Stomach (tissue), 9 donors: ENCODE measurements around the gene CACTIN. TPM values are rescaled to one million over a fixed set of nuclear protein-coding genes. Genes with fewer than 3 reads are reported as not detected.

Experiments used
- DNase-seq, 2 donors: peaks; one replicate each; pipeline versions ENCODE4 v3.0.0 to v3.0.0-alpha.2; 2013 to 2019
- H3K27ac ChIP-seq, 5 donors: fragments of 200-600 bp in 4 of 5; sonication (generic) in 4 of 5; one replicate each; pipeline ENCODE4 v1.5.1; 2013 to 2019; ENCODE audit warnings: mild to moderate bottlenecking in 1 of 5, moderate library complexity in 1 of 5
- H3K27me3 ChIP-seq, 3 donors: fragments of 200-600 bp; sonication (generic); one replicate each; pipeline ENCODE4 v1.5.1; 2017 to 2019; ENCODE audit warnings: mixed run types in 1 of 3
- H3K36me3 ChIP-seq, 4 donors: fragments of 200-600 bp; sonication (generic); 1 replicate in 3 of 4; 2 replicates in 1 of 4; pipeline ENCODE4 v1.5.1; 2016 to 2019
- H3K4me1 ChIP-seq, 4 donors: fragments of 200-600 bp; sonication (generic); one replicate each; pipeline ENCODE4 v1.5.1; 2016 to 2019
- H3K4me3 ChIP-seq, 4 donors: fragments of 200-600 bp; sonication (generic) in 3 of 4; one replicate each; pipeline ENCODE4 v1.5.1; 2016 to 2019; ENCODE audit warnings: mild to moderate bottlenecking in 1 of 4
- H3K9me3 ChIP-seq, 4 donors: fragments of 200-600 bp; sonication (generic); one replicate each; pipeline ENCODE4 v1.5.1; 2016 to 2019
- EP300 ChIP-seq: sonication (generic); formaldehyde crosslinking; IDR thresholded peaks from one replicate; pipeline ENCODE4 v1.6.1; 2017; ENCODE audit warnings: antibody characterized with exemption
- POLR2A ChIP-seq, 4 donors: fragments of 450-650 bp; IDR thresholded peaks; one replicate each; pipeline ENCODE4 v1.6.1; 2016; ENCODE audit warnings: antibody characterized with exemption in 4 of 4, control low read depth in 2 of 4, mild to moderate bottlenecking in 1 of 4, moderate library complexity in 1 of 4
- POLR2AphosphoS5 ChIP-seq, 3 donors: sonication (generic); formaldehyde crosslinking; IDR thresholded peaks; one replicate each; pipeline ENCODE4 v1.6.1; 2016; ENCODE audit warnings: antibody characterized with exemption in 3 of 3
- WGBS, 5 donors: extraction: QIAGEN DNeasy Blood & Tissue Kit in 3 of 5; methylation state at CpG; one replicate each; pipeline versions ENCODE4 v1.1.5 to v1.1.7; 2013 to 2018; 5-methylcytosine and 5-hydroxymethylcytosine counted together
- intact Hi-C: fragments of 100-400 bp; cut with DNase I; formaldehyde crosslinking; loops from one replicate; pipeline ENCODE4 v1.15.1; 2023; ENCODE audit warnings: low total_unique reads
- polyA plus RNA-seq, 3 donors: library from polyadenylated mRNA; stranded (reverse); fragments of 200-250 nt; gene quantifications; one replicate each; pipeline ENCODE4 v1.2.3, GENCODE V29; 2013
- total RNA-seq, 5 donors: library from RNA; depleted of rRNA; stranded (reverse); fragments of >200 nt; gene quantifications; one replicate each; pipeline versions ENCODE4 v1.1.0 to v1.2.3, GENCODE V29; 2014 to 2016
- TF ChIP-seq, protein P1 (sequence below), 7 experiments: fragments of 450-650 bp in 4 of 7; fragments of 200-600 bp in 3 of 7; sonication (generic) in 3 of 7; IDR thresholded peaks; one replicate each; pipeline ENCODE4 v1.5.1; 2016 to 2019; ENCODE audit warnings: antibody characterized with exemption in 7 of 7, control low read depth in 2 of 7, mild to moderate bottlenecking in 1 of 7
- donor health status: healthy with polysubstance abuse.
- donor health status: Bipolar disorder and iron deficiency.
- donor health status: healthy.

Gene CACTIN
- total and polyA plus RNA-seq, 8 donors = 9.8 to 180 (median 14.7) TPM

DNA sequence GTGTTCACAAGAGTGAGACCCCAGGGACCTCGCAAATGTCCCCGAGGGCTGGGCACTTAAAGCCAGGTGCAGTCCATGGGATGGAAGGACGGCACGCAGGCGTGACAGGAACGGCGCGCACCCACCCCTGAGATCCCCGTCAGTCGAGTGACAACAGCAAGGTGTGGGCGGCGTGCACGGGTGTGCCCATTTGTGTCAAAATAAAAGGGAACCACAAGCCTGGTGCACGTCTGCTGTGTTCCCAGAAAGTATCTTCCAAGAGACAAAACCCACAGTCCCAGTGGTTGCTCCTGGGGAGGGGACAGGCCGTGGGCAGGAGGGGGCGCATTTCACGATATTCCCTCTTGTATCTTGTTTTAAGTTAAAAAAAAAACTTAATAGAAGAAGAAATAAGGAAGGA is 15.7 kb upstream of the CACTIN start:
- Histone ChIP-seq H3K36me3 (peaks cover 46 to 100% (median 99%) of the 10 kb centered on the region in 4 donors), H3K4me3 (no peak overlapping the region), H3K27me3 (no peaks in the 10 kb centered on the region), H3K4me1 (peaks cover 0 to 18% (median 7%) of the 10 kb centered on the region in 4 donors), H3K9me3 (no peaks in the 10 kb centered on the region), H3K27ac (no peak overlapping the region)
- DNase-seq = no peak
- 90 to 94% (median 94%) methylated on average over 17 of the region's 17 CpGs for WGBS, 5 donors
- TF ChIP-seq, protein P1, sequence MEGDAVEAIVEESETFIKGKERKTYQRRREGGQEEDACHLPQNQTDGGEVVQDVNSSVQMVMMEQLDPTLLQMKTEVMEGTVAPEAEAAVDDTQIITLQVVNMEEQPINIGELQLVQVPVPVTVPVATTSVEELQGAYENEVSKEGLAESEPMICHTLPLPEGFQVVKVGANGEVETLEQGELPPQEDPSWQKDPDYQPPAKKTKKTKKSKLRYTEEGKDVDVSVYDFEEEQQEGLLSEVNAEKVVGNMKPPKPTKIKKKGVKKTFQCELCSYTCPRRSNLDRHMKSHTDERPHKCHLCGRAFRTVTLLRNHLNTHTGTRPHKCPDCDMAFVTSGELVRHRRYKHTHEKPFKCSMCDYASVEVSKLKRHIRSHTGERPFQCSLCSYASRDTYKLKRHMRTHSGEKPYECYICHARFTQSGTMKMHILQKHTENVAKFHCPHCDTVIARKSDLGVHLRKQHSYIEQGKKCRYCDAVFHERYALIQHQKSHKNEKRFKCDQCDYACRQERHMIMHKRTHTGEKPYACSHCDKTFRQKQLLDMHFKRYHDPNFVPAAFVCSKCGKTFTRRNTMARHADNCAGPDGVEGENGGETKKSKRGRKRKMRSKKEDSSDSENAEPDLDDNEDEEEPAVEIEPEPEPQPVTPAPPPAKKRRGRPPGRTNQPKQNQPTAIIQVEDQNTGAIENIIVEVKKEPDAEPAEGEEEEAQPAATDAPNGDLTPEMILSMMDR (IDR thresholded peaks at IDR 0.05) = no peak
- no peak for TF ChIP-seq POLR2A (IDR thresholded peaks at IDR 0.05)
- no peak for TF ChIP-seq EP300
- no peak for TF ChIP-seq POLR2AphosphoS5 (IDR thresholded peaks at IDR 0.05)
- intact Hi-C loops = no loop called here

DNA sequence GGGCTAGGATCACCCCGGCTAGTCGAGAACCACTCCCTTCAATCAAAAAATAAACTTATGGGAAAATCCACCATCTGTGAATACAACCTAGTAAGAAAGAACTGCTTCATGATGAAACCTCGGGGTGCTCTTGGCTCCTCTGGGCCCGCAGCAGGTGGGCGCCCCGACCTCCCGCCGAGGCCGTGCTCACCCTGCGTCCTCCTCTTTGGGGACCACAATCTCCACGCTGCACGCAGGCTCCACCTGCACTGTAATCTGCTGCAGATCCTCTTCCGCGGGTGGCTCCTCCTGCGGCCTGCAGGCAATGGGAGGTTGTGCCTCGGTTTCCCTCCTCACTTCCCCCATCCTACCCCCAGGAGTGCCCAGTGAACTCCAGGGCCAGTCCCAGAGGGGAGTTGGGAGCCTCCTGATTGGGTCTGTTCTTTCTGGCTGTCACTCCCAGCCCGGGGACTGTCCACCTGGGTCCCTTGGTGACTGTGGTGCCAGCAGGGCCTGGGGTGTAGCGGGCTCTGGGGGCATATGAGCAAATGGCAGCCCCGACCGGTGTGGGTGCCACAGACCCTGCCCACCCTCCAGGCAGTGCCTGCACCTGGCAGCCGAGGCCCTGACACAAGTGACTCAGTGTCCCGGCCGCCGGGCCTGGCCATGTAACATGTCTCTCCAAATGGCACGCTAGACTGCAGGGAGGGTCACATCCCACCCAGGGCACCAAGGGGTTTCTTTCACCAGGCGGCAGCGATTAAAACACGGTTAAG is 15.1 kb upstream of the CACTIN start:
- intact Hi-C loops = no loop called here
- WGBS, 5 donors = 93 to 97% (median 94%) methylated on average over 21 to 28 of the region's 28 CpGs

DNA sequence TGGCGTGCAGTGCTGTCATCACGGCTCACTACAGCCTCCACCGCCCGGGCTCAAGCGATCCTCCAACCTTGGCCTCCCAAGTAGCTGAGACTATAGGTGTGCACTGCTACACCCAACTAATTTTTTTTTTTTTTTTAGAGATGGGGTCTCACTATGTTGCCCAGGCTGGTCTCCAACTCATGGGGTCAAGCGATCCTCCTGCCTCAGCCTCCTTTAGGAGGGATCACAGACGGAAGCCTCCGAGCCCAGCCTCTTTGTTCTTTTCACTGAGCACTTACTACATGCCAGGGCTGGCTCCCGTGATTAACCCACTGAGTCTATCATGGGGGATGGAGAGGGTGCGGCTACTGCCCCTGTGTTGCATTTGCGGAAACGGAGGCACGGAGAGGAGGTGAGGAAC is 12.9 kb upstream of the CACTIN start:
- no peaks in the 10 kb centered on the region for H3K27me3 ChIP-seq
- DNase-seq = no peak
- H3K27ac ChIP-seq = no peak overlapping the region
- no peak for TF ChIP-seq POLR2A (IDR thresholded peaks at IDR 0.05)
- TF ChIP-seq POLR2AphosphoS5 (IDR thresholded peaks at IDR 0.05) = no peak
- TF ChIP-seq EP300 = no peak
- TF ChIP-seq, protein P1 (IDR thresholded peaks at IDR 0.05) = no peak
- no peak overlapping the region for H3K4me3 ChIP-seq
- intact Hi-C loops = no loop called here
- no peaks in the 10 kb centered on the region for H3K9me3 ChIP-seq
- peaks cover 0 to 5% (median under 1%) of the 10 kb centered on the region in 4 donors for H3K4me1 ChIP-seq
- 97 to 99% (median 98%) methylated on average over 13 of the region's 13 CpGs for WGBS, 5 donors
- H3K36me3 ChIP-seq = peaks cover 43 to 100% (median 90%) of the 10 kb centered on the region in 4 donors

More for the DNA sequence above, 15.1 kb upstream of the CACTIN start:
- H3K27me3 ChIP-seq = no peaks in the 10 kb centered on the region
- H3K4me3 ChIP-seq = no peak overlapping the region
- TF ChIP-seq POLR2A (IDR thresholded peaks at IDR 0.05) (no peak), EP300 (no peak), POLR2AphosphoS5 (IDR thresholded peaks at IDR 0.05) (no peak)
- TF ChIP-seq, protein P1 (IDR thresholded peaks at IDR 0.05) = no peak
- H3K9me3 ChIP-seq = no peaks in the 10 kb centered on the region
- no peak for DNase-seq
- H3K36me3 ChIP-seq = peaks cover 52 to 100% (median 100%) of the 10 kb centered on the region in 4 donors
- peaks cover 0 to 18% (median 7%) of the 10 kb centered on the region in 4 donors for H3K4me1 ChIP-seq
- H3K27ac ChIP-seq = no peak overlapping the region

DNA sequence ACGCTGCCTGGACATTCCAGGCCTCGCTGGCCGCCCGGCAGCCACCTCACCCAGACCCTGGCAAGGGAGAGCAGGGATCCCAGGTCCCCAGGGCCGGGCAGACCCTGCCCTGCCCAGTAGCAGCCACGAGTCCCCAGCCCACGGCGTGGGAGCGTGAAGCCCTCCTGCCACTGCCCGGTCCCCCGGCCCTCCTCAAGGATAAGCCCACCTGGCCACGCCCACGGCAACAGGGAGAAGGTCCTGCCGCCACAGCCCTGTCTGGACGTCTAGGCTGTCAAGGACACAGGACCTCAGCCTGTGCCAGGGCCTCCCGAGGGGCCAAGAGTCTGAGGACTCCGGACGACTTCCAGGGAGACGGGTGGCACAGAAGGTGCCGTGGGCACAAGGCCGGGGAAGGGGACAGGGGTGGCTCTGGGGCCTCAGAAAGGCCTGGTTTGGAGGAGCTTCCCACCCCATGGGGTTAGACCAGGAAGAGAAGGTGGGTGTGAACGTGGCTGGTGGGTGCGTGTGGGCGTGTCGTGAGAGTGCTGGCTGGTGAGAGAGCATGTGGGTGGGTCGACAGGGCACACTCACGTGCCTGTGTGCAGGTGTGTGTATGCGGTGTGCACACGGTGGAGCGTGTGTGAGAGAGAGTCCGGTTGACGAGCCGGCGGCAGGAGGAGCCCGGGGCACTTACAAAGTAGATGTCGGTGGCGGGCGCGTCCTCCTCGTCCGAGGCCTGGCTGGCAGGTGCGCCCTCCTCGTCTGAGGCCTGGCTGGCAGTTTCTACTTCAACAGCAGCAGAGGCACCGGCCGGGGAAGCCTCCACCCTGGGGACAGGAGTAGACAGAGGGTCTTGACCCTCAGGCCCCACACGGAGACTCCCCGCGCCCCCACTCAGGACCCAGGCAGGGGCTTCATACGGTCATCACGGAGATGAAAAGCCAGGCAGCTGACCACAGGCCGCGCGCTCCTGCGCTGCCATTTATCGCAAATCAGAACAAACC is 11.9 kb upstream of the CACTIN start:
- Histone ChIP-seq H3K4me1 (no peaks in the 10 kb centered on the region), H3K27me3 (no peaks in the 10 kb centered on the region), H3K9me3 (no peaks in the 10 kb centered on the region), H3K27ac (no peak overlapping the region), H3K36me3 (peaks cover 43 to 100% (median 84%) of the 10 kb centered on the region in 4 donors), H3K4me3 (no peak overlapping the region)
- TF ChIP-seq POLR2AphosphoS5 (IDR thresholded peaks at IDR 0.05) (no peak), EP300 (no peak), POLR2A (IDR thresholded peaks at IDR 0.05) (no peak)
- TF ChIP-seq, protein P1 (IDR thresholded peaks at IDR 0.05) = no peak
- intact Hi-C loops = no loop called here
- 87 to 93% (median 92%) methylated on average over 40 to 55 of the region's 55 CpGs for WGBS, 5 donors
- no peak for DNase-seq
